Activated CD4-positive, alpha-beta T cell treated with anti-CD3 and anti-CD28 coated beads, Interleukin-2, amount 50 U/mL, for 24 hours (primary cell): ENCODE data around the gene TUBA4B.

Experiments used
- DNase-seq, 2 donors: peaks; one replicate each; pipeline ENCODE4 v3.0.0-alpha.2; 2020; ENCODE audit warnings: low read depth in 1 of 2, low spot score in 1 of 2

TUBA4B gene

DNA sequence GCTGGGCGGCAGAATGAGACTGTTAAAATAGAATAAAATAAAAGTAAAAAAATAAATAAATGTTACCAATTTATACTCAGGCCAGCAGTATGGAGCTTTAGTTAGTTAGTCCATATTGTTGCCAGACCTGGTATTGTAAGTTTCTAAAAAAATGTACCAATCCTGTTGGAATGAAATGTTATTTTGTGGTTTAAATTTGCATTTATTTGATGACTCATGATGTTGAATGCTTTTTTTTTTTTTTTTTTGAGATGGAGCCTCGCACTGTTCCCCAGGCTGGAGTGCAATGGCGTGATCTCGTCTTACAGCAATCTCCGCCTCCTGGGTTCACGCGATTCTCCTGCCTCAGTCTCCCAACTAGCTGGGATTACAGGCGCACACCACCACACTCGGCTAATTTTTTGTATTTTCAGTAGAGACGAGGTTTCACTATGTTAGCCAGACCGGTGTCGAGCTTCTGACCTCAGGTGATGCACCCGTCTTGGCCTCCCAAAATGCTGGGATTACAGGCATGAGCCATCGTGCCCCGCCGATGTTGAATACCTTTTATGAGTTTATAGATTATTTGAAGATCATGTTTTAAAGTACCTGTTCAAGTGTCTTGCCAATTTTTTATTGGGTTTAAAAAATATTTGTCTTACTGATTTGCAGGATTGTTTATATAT, 61.9 kb downstream of the TUBA4B start:
- no peak for DNase-seq
